ENCODE data around the gene RNU1-4.
"Not testable (repeated sequence)": the region's sequence is repeated elsewhere in the genome, so short reads cannot be mapped to it uniquely, and the experiment has no call there.

The RNU1-4 gene

DNA sequence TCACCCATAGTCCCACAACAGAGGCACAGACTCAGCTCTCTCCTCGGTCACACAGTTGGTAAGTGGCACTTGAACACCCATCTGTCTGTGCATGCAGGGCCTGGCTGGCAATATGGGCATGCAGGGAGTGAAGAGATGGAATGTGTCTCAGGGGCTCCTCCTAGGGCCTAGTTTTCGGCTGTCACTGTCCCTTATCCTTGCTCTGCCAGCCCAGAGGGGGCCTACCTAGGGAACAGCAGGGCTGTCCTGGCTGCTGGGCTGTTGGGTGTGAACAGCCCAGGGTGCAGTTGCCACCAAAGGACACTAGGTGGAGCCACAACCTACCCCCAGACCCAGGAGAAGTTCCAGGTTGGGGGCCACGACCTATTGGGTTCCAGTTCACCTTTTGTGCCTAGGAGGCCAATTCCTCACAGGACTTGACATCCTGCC lies 30.6 kb upstream of the RNU1-4 start:
- DNase-seq = peak; percentile 55

- not testable (repeated sequence) for DNase-seq
Measured at GRCh38 chr1:16710618-16711017, 29.7 kb upstream of the RNU1-4 start.

DNA sequence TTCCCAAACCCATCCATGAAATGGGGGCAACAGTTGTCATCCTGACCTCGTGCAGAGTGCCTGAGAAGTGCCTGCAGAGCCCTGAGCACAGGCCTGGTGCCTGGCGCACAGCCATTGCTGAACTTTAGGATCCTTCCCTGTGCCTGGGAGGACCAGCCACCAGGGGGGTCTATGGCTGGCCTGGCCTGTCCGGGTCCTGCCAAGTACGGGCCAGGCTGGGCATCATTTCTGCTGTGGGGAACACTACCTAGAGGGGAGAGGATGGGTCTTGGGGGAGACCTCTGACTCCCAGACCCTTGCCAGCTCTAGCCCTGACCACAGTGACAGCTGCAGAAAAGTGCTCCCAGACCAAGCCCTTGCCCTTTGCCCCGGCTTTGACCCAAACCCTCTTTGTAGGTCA lies 28.2 kb upstream of the RNU1-4 start:
- DNase-seq = not testable (repeated sequence)

DNA sequence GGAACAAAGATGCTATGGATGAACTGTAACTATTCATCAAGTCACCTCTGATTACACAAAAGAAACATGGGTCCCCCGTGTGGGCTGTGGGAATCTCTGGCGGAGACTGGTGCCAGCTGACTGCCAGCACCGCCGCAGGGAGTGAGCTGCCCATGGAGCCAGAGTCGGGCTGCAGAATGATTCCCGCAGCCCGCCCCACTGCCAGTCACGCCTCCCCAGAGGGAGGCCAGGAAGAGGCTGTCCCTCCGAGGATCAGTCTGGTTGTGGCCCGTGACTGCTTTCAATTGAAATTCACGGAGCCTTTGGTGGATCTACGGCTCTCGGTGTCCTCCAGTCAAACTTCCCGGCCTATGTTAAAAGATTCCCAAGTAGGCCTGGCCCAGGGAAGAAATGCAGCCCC lies 27.7 kb upstream of the RNU1-4 start:
- not testable (repeated sequence) for DNase-seq

DNA sequence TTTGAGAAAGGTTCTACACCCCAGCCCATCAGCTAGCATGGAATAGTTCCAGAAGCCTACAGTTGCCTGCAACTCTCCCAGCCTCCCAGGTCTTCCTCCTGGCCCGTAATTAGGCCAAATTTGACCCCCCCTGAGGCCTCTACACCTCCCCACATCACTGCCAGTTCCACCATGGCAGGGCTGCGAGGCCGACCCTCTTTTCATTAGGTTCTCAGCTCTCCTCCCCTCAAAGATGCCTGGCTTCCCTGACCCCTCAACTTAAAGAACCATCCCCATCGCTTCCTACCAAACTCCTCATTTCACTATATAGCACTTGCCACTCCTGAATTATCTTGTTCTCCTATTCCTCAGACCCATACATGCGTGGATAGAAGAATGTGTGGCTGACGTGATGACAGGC lies 27.3 kb upstream of the RNU1-4 start:
- not testable (repeated sequence) for DNase-seq

DNA sequence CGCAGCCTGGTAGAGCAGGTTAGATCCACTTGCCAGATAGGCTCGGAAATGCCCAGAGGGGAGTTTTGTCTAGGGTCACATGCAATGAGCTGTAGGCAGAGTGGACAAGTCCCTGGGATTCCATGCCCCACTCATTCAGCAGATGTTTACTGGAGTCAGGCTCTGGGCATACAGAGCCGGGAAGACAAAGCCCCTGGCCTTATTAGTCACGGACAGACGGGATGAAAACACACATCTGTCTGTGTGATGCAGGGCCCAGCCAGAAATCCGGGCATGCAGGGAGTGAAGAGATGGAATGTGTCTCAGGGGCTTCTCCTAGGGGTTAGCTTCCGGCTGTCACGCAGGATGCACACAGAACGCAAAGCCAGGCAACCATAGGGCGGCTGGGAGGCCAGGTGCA lies 26.8 kb upstream of the RNU1-4 start:
- DNase-seq = not testable (repeated sequence)

GRCh38 chr1:16716691-16717335 lies 23.5 kb upstream of the RNU1-4 start:
- DNase-seq = no peak

DNA sequence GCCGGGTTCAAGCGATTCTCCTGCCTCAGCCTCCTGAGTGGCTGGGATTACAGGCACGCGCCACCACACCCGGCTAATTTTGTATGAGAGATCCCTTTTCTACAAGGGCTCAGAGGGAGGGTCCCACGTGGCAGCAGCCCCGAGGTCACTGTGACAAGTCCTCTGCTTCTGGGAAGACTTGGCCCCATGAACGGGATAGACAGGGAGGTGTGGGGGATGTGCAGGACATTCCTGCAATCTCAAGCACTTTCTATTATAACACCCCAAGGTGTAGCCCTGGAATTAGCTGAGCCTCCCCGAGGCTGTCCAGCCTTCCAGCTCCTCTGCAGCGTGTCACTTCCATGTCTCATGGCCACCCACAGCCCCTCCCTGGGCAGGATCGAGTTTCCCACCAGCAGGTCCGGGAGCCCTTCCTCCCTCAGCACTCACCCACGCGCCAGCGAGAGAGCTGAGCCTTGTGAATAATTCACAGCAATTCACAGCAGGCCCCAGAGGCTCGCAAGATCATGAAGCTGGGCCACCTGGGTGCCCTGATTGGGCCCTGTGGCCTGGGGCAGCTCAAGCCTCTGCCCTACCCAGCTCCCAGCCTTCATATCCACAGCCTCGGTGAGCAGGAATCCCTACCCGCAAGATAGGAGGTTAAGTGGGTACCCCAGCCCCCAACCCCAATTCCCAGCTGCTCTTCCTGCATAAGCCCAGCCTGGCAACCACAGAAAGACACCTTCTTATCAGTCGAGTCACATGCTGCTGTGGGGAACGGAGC lies 22.8 kb upstream of the RNU1-4 start:
- DNase-seq = no peak

DNA sequence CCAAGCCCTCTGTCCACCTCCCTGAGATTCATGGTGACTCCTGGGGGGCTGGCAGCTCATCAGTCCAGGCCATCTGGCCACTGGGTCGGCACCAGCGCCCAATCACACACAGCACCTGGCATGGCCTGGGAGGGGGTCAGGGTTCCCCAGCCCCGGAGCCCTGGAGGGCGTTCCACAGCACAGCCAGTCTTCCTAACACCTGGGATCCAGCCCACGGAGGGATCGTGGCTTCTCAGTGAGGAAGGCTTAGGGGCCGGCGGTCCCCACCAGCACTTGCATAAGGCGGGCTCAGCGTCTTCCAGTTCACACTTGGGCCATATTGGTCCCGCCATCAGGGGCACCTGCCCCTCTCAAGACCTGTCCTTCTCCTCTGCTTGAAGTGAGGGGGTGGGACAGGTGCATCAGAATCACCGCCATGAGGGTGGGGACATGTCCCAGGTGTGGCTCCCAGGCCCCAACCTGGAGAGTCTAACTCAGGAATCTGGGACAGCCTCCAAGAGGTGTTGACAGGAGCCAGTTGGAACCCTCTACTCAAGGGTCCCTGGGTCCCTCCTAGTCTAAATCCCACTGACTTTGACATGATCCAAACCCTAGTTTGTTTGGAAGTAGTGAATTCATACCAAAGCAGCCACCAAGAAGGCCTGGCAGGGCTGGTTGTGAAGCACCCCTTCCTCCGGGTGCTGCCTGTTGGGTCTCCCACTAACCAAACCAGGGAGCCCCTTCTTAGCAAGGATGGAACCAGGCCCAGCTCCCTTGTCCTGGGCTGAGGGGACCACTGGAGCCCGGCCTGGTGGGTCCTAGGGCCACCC lies 22.0 kb upstream of the RNU1-4 start:
- DNase-seq = not testable (repeated sequence)

DNA sequence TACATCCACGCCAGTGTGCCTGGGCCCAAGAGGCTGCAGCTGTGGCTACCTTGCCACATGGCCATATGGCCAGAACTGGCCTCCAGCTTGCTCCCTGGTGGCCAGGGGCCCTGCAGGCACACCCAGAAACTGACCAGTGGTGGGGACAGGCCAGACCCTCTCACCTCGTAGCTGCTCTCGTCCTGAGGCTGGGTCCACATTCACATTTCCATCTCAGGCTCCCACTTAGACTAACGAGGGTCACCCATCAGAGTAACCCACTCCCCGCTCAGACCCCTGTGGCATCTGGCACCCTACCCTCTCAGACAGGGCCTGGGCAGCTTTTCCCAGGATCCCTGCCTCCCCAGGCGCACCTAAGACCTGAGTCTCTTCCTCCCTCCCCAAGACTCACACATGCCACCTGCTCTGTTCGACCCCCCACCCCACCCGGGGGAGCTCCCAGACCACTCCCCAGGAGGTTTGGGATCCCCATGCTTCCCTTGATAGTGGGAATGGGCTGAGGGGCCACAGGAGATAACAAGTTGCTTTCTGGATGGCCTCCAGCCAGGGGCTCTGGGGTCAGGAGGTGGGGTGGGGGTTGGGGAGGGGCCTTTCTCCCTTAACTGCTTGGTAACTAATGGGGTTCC lies 21.3 kb upstream of the RNU1-4 start:
- no peak for DNase-seq

GRCh38 chr1:16719571-16720350 lies 20.6 kb upstream of the RNU1-4 start:
- no peak for DNase-seq

GRCh38 chr1:16720351-16721223 lies 19.7 kb upstream of the RNU1-4 start:
- DNase-seq = no peak

- no peak for DNase-seq
Measured at GRCh38 chr1:16721871-16722641, 18.3 kb upstream of the RNU1-4 start.

- no peak for DNase-seq
Measured at GRCh38 chr1:16724718-16725438, 15.4 kb upstream of the RNU1-4 start.

GRCh38 chr1:16725439-16726245 lies 14.7 kb upstream of the RNU1-4 start:
- DNase-seq = not testable (repeated sequence)

- DNase-seq = peak; percentile 59
Measured at GRCh38 chr1:16727190-16728111, 12.9 kb upstream of the RNU1-4 start.

DNA sequence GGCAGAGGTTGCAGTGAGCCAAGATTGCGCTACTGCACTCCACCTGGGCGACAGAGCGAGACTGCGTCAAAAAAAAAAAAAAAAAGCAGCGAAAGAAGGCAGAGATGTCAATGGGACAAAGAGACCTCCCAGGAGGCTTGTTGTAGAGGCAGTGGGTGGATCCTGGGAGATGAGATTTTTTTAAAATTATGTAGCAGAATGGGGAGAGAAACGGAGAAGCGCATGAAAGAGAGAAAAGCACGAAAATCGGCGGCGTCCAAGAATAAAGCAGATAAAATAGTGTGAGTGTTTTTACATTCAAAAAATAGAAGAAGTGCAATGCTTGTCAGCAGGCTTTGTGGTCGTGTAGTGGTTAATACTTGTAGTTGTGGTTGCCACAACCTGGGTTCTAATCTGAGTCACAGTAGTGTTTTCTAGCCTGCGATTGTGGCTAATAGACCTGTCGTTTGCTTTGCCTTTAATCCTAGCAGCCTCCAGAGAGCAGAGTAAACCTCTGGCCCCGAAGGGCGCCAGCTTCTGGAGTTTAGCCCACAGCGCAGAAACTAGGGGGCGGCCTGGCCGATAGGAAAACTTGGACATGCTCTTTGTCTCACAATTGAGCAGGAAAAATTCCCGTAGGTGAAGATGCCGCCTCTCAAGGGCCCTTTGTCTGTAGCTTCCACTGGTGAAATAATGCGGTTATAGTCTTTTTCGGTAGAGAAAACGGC lies 11.9 kb upstream of the RNU1-4 start:
- DNase-seq = not testable (repeated sequence)

All from CD4-positive, alpha-beta T cell treated with Interleukin-6 for 4 hours (primary cell).